GM12878 (cell line): ENCODE results near the gene SPG7. TPM values are rescaled to one million over a fixed set of nuclear protein-coding genes. Genes with fewer than 3 reads are reported as not detected.

Experiments
- ATAC-seq: fragments of 200-7000 bp; cut with Tn5 transposase; 3 replicates; pipeline ENCODE4 v1.9.1; 2020; ENCODE audit warnings: mild to moderate bottlenecking, moderate library complexity
- BruUV-seq: library from RNA; stranded (reverse); fragments of 400-500 nt; replicated peaks from 2 replicates; lab custom pipeline; 2021; lab: Mats Ljungman, UMichigan
- CTCF ChIA-PET: fragments of 300-600 bp; sonication (Branson Sonifier 250); formaldehyde crosslinking; extraction: SDS; loops from one replicate; lab custom pipeline; 2021; ENCODE audit warnings: inconsistent platforms; lab: Yijun Ruan, JAX
- POLR2A ChIA-PET: fragments of 350-600 bp; formaldehyde crosslinking; extraction: SDS; loops from one replicate; lab custom pipeline; 2021; ENCODE audit warnings: inconsistent platforms; lab: Charles Lee
- RAD21 ChIA-PET: fragments of 300-600 bp; sonication (Branson Sonifier 250); formaldehyde crosslinking; loops from one replicate; lab custom pipeline; 2023; ENCODE audit warnings: antibody characterized with exemption; ENCODE audit not compliant: unreplicated experiment; lab: Charles Lee
- SMC1A ChIA-PET: fragments of 300-600 bp; sonication (Branson Sonifier 250); formaldehyde crosslinking; loops from one replicate; lab custom pipeline; 2023; ENCODE audit not compliant: unreplicated experiment, uncharacterized antibody; lab: Charles Lee
- DNase-seq: peaks from one replicate; pipeline ENCODE4 v3.0.0-alpha.2; 2011; ENCODE audit warnings: low read depth, low spot score
- FAIRE-seq: peaks from 3 replicates; lab custom pipeline; 2011; peaks lifted over from hg19 to GRCh38; lab: Jason Lieb, UNC
- H2AFZ ChIP-seq: 2 replicates; pipeline ENCODE4 v1.6.0; 2011; ENCODE audit warnings: low read depth, low read length, control low read depth; ENCODE audit not compliant: control insufficient read depth
- H3K27ac ChIP-seq: 2 replicates; pipeline ENCODE4 v1.5.1; 2011; ENCODE audit warnings: control low read depth; ENCODE audit not compliant: control insufficient read depth, insufficient read depth
- H3K27me3 ChIP-seq, 2 experiments: replicated peaks in 1 of 2; 2 replicates each; pipeline versions ENCODE4 v1.6.0 to v1.6.1; 2011; ENCODE audit warnings: low read length in 1 of 2; ENCODE audit not compliant: control insufficient read depth in 2 of 2, insufficient read depth in 2 of 2
- H3K36me3 ChIP-seq, 2 experiments: 2 replicates each; pipeline ENCODE4 v1.5.1; 2011; ENCODE audit warnings: low read length in 1 of 2; ENCODE audit not compliant: control insufficient read depth in 2 of 2, insufficient read depth in 2 of 2
- H3K4me1 ChIP-seq: 2 replicates; pipeline ENCODE4 v1.6.1; 2011; ENCODE audit warnings: mild to moderate bottlenecking, low read length, moderate library complexity, mixed read lengths; ENCODE audit not compliant: control insufficient read depth, insufficient read depth
- H3K4me2 ChIP-seq: 2 replicates; pipeline ENCODE4 v1.6.0; 2011; ENCODE audit warnings: control low read depth; ENCODE audit not compliant: control insufficient read depth, insufficient read depth
- H3K4me3 ChIP-seq: fragments of 200-600 bp; sonication (generic); 2 replicates; pipeline ENCODE4 v1.5.1; 2016
- H3K79me2 ChIP-seq: 2 replicates; pipeline ENCODE4 v1.6.0; 2011; ENCODE audit warnings: low read length; ENCODE audit not compliant: control insufficient read depth, insufficient read depth
- H3K9ac ChIP-seq: 2 replicates; pipeline ENCODE4 v1.8.0; 2011; ENCODE audit warnings: low read length, control low read depth, mixed read lengths; ENCODE audit not compliant: control insufficient read depth, insufficient read depth
- H3K9me3 ChIP-seq: replicated peaks from 3 replicates; pipeline ENCODE4 v1.5.1; 2011; ENCODE audit warnings: mild to moderate bottlenecking, low read length; ENCODE audit not compliant: control insufficient read depth, insufficient read depth
- H4K20me1 ChIP-seq: 2 replicates; pipeline ENCODE4 v1.6.0; 2011; ENCODE audit not compliant: control insufficient read depth, insufficient read depth
- CBX5 ChIP-seq: sonication (generic); IDR thresholded peaks from 2 replicates; pipeline ENCODE4 v1.6.1; 2016; ENCODE audit warnings: low read depth, moderate library complexity, mild to moderate bottlenecking, inconsistent platforms
- JUND ChIP-seq: IDR thresholded peaks from 2 replicates; pipeline ENCODE4 v1.6.1; 2012; ENCODE audit warnings: low read depth, mild to moderate bottlenecking, low read length, improper control_type of control experiment, moderate library complexity
- KLF5 ChIP-seq: fragments of 450-650 bp; IDR thresholded peaks from 2 replicates; pipeline ENCODE4 v1.6.1; 2014; ENCODE audit warnings: mild to moderate bottlenecking; ENCODE audit not compliant: partially characterized antibody
- MEF2A ChIP-seq: IDR thresholded peaks from 2 replicates; pipeline ENCODE4 v1.6.1; 2011; ENCODE audit warnings: low read depth, mild to moderate bottlenecking, low read length, moderate library complexity; ENCODE audit not compliant: insufficient read depth
- MEF2B ChIP-seq: fragments of 450-650 bp; IDR thresholded peaks from 2 replicates; pipeline ENCODE4 v1.6.1; 2018; ENCODE audit warnings: mild to moderate bottlenecking, moderate library complexity; ENCODE audit not compliant: partially characterized antibody, poor library complexity, severe bottlenecking
- MXI1 ChIP-seq: fragments of 150-350 bp; IDR thresholded peaks from 2 replicates; pipeline ENCODE4 v1.6.1; 2011; ENCODE audit warnings: low read depth, mild to moderate bottlenecking, inconsistent platforms, low read length, improper control_type of control experiment
- PAX5 ChIP-seq: IDR thresholded peaks from 2 replicates; pipeline ENCODE4 v1.6.1; 2011; ENCODE audit warnings: low read depth, low read length, borderline replicate concordance
- SIN3A ChIP-seq: IDR thresholded peaks from 2 replicates; pipeline ENCODE4 v1.6.1; 2012; ENCODE audit warnings: low read depth, low read length, improper control_type of control experiment
- SKIL ChIP-seq: fragments of 450-650 bp; IDR thresholded peaks from 2 replicates; pipeline ENCODE4 v1.6.1; 2017; ENCODE audit warnings: mild to moderate bottlenecking, low read depth, inconsistent platforms; ENCODE audit not compliant: poor library complexity, severe bottlenecking
- WRNIP1 ChIP-seq: IDR thresholded peaks from 2 replicates; pipeline ENCODE4 v1.6.1; 2011; ENCODE audit warnings: low read depth, low read length, improper control_type of control experiment, borderline replicate concordance
- ZNF384 ChIP-seq: IDR thresholded peaks from 2 replicates; pipeline ENCODE4 v1.6.1; 2012; ENCODE audit warnings: low read depth, mild to moderate bottlenecking, low read length, improper control_type of control experiment, borderline replicate concordance
- WGBS: methylation state at CpG from one replicate; pipeline ENCODE4 v1.1.6; 2016; ENCODE audit warnings: low lambda C conversion rate; ENCODE audit not compliant: insufficient replicate concordance, insufficient coverage; ENCODE audit errors: missing lambda C conversion rate; 5-methylcytosine and 5-hydroxymethylcytosine counted together
- in situ Hi-C: fragments of 300-500 bp; cut with MboI; formaldehyde crosslinking; loops from 9 replicates; pipeline ENCODE4 v1.14.3; 2018; ENCODE audit warnings: mixed read lengths
- intact Hi-C: fragments of 100-400 bp; cut with micrococcal nuclease; formaldehyde crosslinking; loops from one replicate; pipeline ENCODE4 v1.14.2; 2022; ENCODE audit not compliant: unreplicated experiment
- polyA plus RNA-seq, 11 experiments: library from polyadenylated mRNA; depleted of rRNA in 4 of 11; unstranded in 6 of 11; stranded (reverse) in 5 of 11; fragments of >200 nt; fragmentation: Nextera tagmentation in 4 of 11; fragmentation: Illumina TruSeq in 1 of 11; extraction: Ambion mirVana in 4 of 11; extraction: Trizol in 1 of 11; gene quantifications; 1 replicate in 1 of 11; 2 replicates in 10 of 11; pipeline versions ENCODE4 v1.2.1 to v1.2.3, GENCODE V29; 2011 to 2016; ENCODE audit warnings: inconsistent platforms in 2 of 11, missing spikeins in 2 of 11, low read depth in 1 of 11
- total RNA-seq, 4 experiments: library from RNA; depleted of rRNA in 3 of 4; stranded (reverse); fragments of >200 nt in 3 of 4; fragmentation: Illumina TruSeq in 1 of 4; extraction: Trizol in 1 of 4; gene quantifications; 2 replicates each; pipeline versions ENCODE4 v1.2.1 to v1.2.3, GENCODE V29; 2013 to 2021

The SPG7 gene
- total and polyA plus RNA-seq, 10 of the 15 experiments (the other 5 are each of a cell fraction or from before 2014, with no cell fraction given), result 5.9 to 75.9 (median 52.5) TPM

GRCh38 chr16:89561884-89562599 lies 53.8 kb downstream of the SPG7 start (continued):
- no peak for TF ChIP-seq PAX5
- peak; percentile 50; the same call in 1 of the 2 replicates for TF ChIP-seq MXI1
- no peak for TF ChIP-seq MEF2A
- TF ChIP-seq SIN3A, result peak; percentile 58; the same call in 1 of the 2 replicates

- Histone ChIP-seq H3K9ac (peak overlapping the region; percentile 61), H3K36me3 (peaks cover 22 to 25% of the 10 kb centered on the region in 2 experiments), H3K4me3 (peak overlapping the region; percentile 89), H3K4me1 (peaks cover 25% of the 10 kb centered on the region), H4K20me1 (peaks cover 29% of the 10 kb centered on the region), H3K27me3 (no peaks in the 10 kb centered on the region), H2AFZ (no peak overlapping the region), H3K27ac (no peak overlapping the region), H3K4me2 (peak overlapping the region; percentile 89), H3K79me2 (peaks cover 37% of the 10 kb centered on the region), H3K9me3 (no peaks in the 10 kb centered on the region)
- POLR2A ChIA-PET, result interaction anchor here (0.7 to 1.5 kb wide), 2 partner anchors 94 to 137 kb away, joined by 3 read pairs; no protein-coding TSS in a partner anchor
- BruUV-seq, result no TSS peak
- intact Hi-C loops, result loop anchor here (5.0 kb wide), 1 partner anchor 76 kb away; no protein-coding TSS in a partner anchor
- DNase-seq, result no peak
- SMC1A ChIA-PET, result no interaction called here
- in situ Hi-C loops, result no loop called here
- TF ChIP-seq KLF5 (no peak), CBX5 (no peak), JUND (no peak), MEF2B (no peak), SKIL (no peak), ZNF384 (no peak), WRNIP1 (no peak)
- WGBS, result 83% methylated on average over 12 of the region's 12 CpGs
- CTCF ChIA-PET, result no interaction called here
- no peak for ATAC-seq
- RAD21 ChIA-PET, result interaction anchor here (0.6 kb wide), 1 partner anchor 227 kb away, joined by 3 read pairs; no protein-coding TSS in a partner anchor
- FAIRE-seq, result no peak
Measured at GRCh38 chr16:89562939-89563338, 54.7 kb downstream of the SPG7 start.
